ENCODE data around the gene BEND7. TPM values are rescaled to one million over a fixed set of nuclear protein-coding genes. Genes with fewer than 3 reads are reported as not detected.

BEND7 gene
- total and polyA plus RNA-seq, 9 of the 15 experiments (the other 6 are each of a cell fraction or from before 2014, with no cell fraction given): 1.3 to 11.4 (median 5.2) TPM

DNA sequence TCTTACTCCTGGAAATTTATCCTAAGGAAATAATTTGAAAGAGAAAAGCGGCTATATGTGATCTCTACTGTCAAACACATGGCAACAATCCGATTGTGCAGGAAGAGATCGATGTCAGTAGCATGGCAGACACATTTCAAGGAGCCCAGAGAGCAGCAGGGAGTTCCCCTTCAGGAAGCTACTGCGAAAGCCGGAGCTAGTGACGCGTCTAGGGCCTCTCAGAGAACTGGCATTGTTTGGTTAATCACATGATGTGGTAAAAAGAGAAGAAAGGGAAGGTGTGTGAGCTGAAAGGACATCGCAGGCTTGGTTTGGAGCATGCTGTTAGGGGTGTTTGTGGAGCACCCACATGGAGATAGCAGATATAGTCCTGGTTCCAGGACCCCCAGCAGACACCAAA, 74.9 kb downstream of the BEND7 start (continued):
- TF ChIP-seq NFE2 (IDR thresholded peaks at IDR 0.05; ENCODE audit: low read depth): no peak
- no peak for TF ChIP-seq ZNF224 (CRISPR knock-in tag; IDR thresholded peaks at IDR 0.05)
- TF ChIP-seq ZNF23 (CRISPR knock-in tag; IDR thresholded peaks at IDR 0.05): no peak
- TF ChIP-seq KDM4B (IDR thresholded peaks at IDR 0.05; ENCODE audit: borderline replicate concordance in 2 of 2, low read depth in 1 of 2): no peak
- TF ChIP-seq CBX3 (IDR thresholded peaks at IDR 0.05; ENCODE audit: borderline replicate concordance in 1 of 2, low read length in 2 of 2): no peak

DNA sequence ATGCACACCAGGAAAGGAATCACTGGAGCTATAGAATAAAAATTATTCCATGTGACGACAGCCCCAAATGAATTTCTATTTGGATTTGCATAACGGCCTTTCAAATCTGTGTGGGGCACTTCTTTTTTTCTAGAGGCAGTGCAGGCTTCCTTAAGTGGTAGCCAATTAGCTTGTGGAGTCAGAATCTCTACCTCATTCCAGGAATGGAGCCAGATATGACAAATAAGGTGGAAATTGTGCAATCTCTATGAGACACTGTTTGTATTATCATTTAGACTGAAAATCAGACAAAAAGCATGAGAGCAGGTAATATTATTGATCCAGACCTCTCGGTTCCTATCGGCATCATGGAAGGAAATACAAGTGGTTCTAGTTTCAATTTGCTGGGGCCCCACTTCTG, 78.7 kb downstream of the BEND7 start:
- H2AFZ ChIP-seq (ENCODE audit: low read depth, low read length): no peak overlapping the region
- H3K9me1 ChIP-seq (ENCODE audit: control insufficient read depth, insufficient read depth, low read length): no peaks in the 10 kb centered on the region
- BruUV-seq (replicated peaks): no TSS peak
- H3K9ac ChIP-seq (ENCODE audit: insufficient read depth in 1 of 2, low read depth in 2 of 2, low read length in 2 of 2): no peak overlapping the region
- H3K79me2 ChIP-seq (ENCODE audit: control insufficient read depth, insufficient read depth, low read length): no peaks in the 10 kb centered on the region
- no peak for DNase-seq (ENCODE audit: extremely low read depth in 1 of 4, low spot score in 3 of 4)
- no peaks in the 10 kb centered on the region; a peak in 1 of 5 replicates for H3K4me1 ChIP-seq (replicated peaks in 1 of 2; ENCODE audit: control insufficient read depth in 2 of 2, insufficient read depth in 2 of 2, low read length in 2 of 2)
- in situ Hi-C loops (cut with MboI): no loop called here
- H3K4me3 ChIP-seq: no peak overlapping the region
- ChIA-PET POLR2A (no interaction called here), CTCF (ENCODE audit: low intra/inter-chr PET ratio) (no interaction called here)
- ATAC-seq: no peak
- H3K4me2 ChIP-seq (ENCODE audit: insufficient read depth, low read length): no peak overlapping the region
- intact Hi-C loops (cut with micrococcal nuclease): no loop called here
- 37% methylated on average over 4 of the region's 4 CpGs for WGBS (ENCODE audit: insufficient coverage, low coverage, missing lambda C conversion rate)
- H3K27ac ChIP-seq (ENCODE audit: extremely low read depth, low read depth, low read length): no peak overlapping the region
- no peak for FAIRE-seq
- H4K20me1 ChIP-seq (replicated peaks; ENCODE audit: control insufficient read depth, insufficient read depth, low read length): no peaks in the 10 kb centered on the region
- H3K9me3 ChIP-seq (replicated peaks; ENCODE audit: control insufficient read depth, insufficient read depth, low read depth, low read length): no peaks in the 10 kb centered on the region
- H3K27me3 ChIP-seq (ENCODE audit: control insufficient read depth in 2 of 2, insufficient read depth in 2 of 2, low read length in 2 of 2): peaks cover 0 to 5% of the 10 kb centered on the region in 2 experiments; a peak in 1 of 5 replicates
- H3K36me3 ChIP-seq (ENCODE audit: control insufficient read depth, insufficient read depth, low read length): no peaks in the 10 kb centered on the region
- TF ChIP-seq, protein P1, sequence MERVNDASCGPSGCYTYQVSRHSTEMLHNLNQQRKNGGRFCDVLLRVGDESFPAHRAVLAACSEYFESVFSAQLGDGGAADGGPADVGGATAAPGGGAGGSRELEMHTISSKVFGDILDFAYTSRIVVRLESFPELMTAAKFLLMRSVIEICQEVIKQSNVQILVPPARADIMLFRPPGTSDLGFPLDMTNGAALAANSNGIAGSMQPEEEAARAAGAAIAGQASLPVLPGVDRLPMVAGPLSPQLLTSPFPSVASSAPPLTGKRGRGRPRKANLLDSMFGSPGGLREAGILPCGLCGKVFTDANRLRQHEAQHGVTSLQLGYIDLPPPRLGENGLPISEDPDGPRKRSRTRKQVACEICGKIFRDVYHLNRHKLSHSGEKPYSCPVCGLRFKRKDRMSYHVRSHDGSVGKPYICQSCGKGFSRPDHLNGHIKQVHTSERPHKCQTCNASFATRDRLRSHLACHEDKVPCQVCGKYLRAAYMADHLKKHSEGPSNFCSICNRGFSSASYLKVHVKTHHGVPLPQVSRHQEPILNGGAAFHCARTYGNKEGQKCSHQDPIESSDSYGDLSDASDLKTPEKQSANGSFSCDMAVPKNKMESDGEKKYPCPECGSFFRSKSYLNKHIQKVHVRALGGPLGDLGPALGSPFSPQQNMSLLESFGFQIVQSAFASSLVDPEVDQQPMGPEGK (CRISPR knock-in tag; IDR thresholded peaks at IDR 0.05; ENCODE audit: borderline replicate concordance): no peak
- TF ChIP-seq ZFPM2 (CRISPR knock-in tag; IDR thresholded peaks at IDR 0.05) (no peak), TAF1 (IDR thresholded peaks at IDR 0.05; ENCODE audit: control insufficient read depth, extremely low read depth, insufficient read depth, low read length, severe bottlenecking) (no peak), RAD51 (IDR thresholded peaks at IDR 0.05; ENCODE audit: borderline replicate concordance, low read depth) (no peak), ZFP30 (CRISPR knock-in tag; IDR thresholded peaks at IDR 0.05; ENCODE audit: borderline replicate concordance) (no peak), FOXA3 (CRISPR knock-in tag; conservative IDR thresholded peaks at IDR 0.05 in 1 of 2, IDR thresholded peaks at IDR 0.05 in 1 of 2) (no peak), JUND (IDR thresholded peaks at IDR 0.05; ENCODE audit: borderline replicate concordance, low read depth, low read length) (no peak), JUND (tag; IDR thresholded peaks at IDR 0.05; ENCODE audit: borderline replicate concordance, low read depth, low read length) (no peak), ZNF707 (CRISPR knock-in tag; conservative IDR thresholded peaks at IDR 0.05) (no peak), CEBPG (CRISPR knock-in tag; IDR thresholded peaks at IDR 0.05) (no peak), CEBPG (tag; conservative IDR thresholded peaks at IDR 0.05 in 1 of 2, IDR thresholded peaks at IDR 0.05 in 1 of 2) (peak; percentile 59 to 74), CEBPB (tag; IDR thresholded peaks at IDR 0.05) (peak; percentile 84)
- TF ChIP-seq, protein P2, sequence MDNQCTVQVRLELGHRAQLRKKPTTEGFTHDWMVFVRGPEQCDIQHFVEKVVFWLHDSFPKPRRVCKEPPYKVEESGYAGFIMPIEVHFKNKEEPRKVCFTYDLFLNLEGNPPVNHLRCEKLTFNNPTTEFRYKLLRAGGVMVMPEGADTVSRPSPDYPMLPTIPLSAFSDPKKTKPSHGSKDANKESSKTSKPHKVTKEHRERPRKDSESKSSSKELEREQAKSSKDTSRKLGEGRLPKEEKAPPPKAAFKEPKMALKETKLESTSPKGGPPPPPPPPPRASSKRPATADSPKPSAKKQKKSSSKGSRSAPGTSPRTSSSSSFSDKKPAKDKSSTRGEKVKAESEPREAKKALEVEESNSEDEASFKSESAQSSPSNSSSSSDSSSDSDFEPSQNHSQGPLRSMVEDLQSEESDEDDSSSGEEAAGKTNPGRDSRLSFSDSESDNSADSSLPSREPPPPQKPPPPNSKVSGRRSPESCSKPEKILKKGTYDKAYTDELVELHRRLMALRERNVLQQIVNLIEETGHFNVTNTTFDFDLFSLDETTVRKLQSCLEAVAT (IDR thresholded peaks at IDR 0.05): no peak

Measured in K562 (cell line).